Brain pericyte (primary cell): ENCODE measurements around the gene MEIS2.

Experiments used
- DNase-seq: peaks from one replicate; pipeline ENCODE4 v3.0.0-alpha.2; 2012; ENCODE audit warnings: low read depth, low spot score

The MEIS2 gene

GRCh38 chr15:36936613-36937012, 163.7 kb downstream of the MEIS2 start:
- no peak for DNase-seq

- DNase-seq, result no peak
Measured at GRCh38 chr15:36933255-36933990, 166.9 kb downstream of the MEIS2 start.

GRCh38 chr15:36932070-36932469, 168.3 kb downstream of the MEIS2 start:
- DNase-seq, result no peak

- no peak for DNase-seq
Measured at GRCh38 chr15:36931434-36931833, 168.9 kb downstream of the MEIS2 start.

- DNase-seq, result no peak
Measured at GRCh38 chr15:36926427-36926825, 173.9 kb downstream of the MEIS2 start.

- no peak for DNase-seq
Measured at GRCh38 chr15:36925653-36926426, 174.5 kb downstream of the MEIS2 start.

- DNase-seq, result no peak
Measured at GRCh38 chr15:36925049-36925448, 175.3 kb downstream of the MEIS2 start.

- DNase-seq, result no peak
Measured at GRCh38 chr15:36924034-36924433, 176.3 kb downstream of the MEIS2 start.

GRCh38 chr15:36921484-36922091, 178.8 kb downstream of the MEIS2 start:
- DNase-seq, result no peak

- DNase-seq, result no peak
Measured at GRCh38 chr15:36917411-36918267, 182.7 kb downstream of the MEIS2 start.

GRCh38 chr15:36914960-36915808, 185.2 kb downstream of the MEIS2 start:
- no peak for DNase-seq

- DNase-seq, result no peak
Measured at GRCh38 chr15:36914466-36914865, 185.9 kb downstream of the MEIS2 start.

GRCh38 chr15:36912311-36912712, 188.0 kb downstream of the MEIS2 start:
- DNase-seq, result no peak

GRCh38 chr15:36911322-36911944, 188.9 kb downstream of the MEIS2 start:
- DNase-seq, result no peak

GRCh38 chr15:36908991-36909390, 191.4 kb downstream of the MEIS2 start:
- DNase-seq, result no peak

GRCh38 chr15:36907295-36907694, 193.1 kb downstream of the MEIS2 start:
- DNase-seq, result no peak

GRCh38 chr15:36905908-36906307, 194.4 kb downstream of the MEIS2 start:
- DNase-seq, result no peak

GRCh38 chr15:36904715-36905114, 195.6 kb downstream of the MEIS2 start:
- no peak for DNase-seq

- no peak for DNase-seq
Measured at GRCh38 chr15:36903922-36904556, 196.3 kb downstream of the MEIS2 start.

GRCh38 chr15:36903195-36903594, 197.2 kb downstream of the MEIS2 start:
- DNase-seq, result no peak
